SIG-M5 (cell line): Measurements from ENCODE around the gene PRSS33.

ENCODE experiments used
- DNase-seq: peaks from one replicate; lab custom pipeline; 2025; lab: John Stamatoyannopoulos, UW

PRSS33 gene

DNA sequence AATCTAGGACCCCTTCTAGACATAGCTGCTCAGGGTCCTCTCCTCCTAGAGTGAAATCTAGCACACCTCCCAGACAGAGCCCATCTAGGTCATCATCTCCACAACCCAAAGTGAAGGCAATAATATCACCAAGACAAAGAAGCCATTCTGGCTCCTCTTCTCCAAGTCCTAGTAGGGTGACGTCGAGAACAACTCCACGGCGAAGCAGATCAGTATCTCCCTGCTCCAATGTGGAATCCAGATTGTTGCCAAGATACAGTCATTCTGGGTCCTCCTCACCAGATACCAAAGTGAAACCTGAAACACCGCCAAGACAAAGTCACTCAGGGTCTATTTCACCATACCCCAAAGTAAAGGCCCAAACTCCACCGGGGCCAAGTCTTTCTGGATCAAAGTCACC, 24.2 kb downstream of the PRSS33 start:
- no peak for DNase-seq

DNA sequence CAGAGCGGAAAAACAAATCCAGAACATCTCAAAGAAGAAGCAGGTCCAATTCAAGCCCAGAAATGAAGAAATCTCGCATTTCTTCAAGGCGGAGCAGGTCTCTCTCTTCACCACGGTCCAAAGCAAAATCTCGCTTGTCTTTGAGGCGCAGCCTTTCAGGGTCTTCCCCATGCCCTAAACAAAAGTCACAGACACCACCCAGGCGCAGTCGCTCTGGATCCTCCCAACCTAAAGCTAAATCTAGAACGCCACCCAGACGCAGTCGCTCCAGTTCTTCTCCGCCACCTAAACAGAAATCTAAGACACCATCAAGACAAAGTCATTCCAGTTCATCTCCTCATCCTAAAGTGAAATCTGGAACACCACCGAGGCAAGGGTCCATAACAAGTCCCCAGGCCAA, 24.6 kb downstream of the PRSS33 start:
- no peak for DNase-seq

DNA sequence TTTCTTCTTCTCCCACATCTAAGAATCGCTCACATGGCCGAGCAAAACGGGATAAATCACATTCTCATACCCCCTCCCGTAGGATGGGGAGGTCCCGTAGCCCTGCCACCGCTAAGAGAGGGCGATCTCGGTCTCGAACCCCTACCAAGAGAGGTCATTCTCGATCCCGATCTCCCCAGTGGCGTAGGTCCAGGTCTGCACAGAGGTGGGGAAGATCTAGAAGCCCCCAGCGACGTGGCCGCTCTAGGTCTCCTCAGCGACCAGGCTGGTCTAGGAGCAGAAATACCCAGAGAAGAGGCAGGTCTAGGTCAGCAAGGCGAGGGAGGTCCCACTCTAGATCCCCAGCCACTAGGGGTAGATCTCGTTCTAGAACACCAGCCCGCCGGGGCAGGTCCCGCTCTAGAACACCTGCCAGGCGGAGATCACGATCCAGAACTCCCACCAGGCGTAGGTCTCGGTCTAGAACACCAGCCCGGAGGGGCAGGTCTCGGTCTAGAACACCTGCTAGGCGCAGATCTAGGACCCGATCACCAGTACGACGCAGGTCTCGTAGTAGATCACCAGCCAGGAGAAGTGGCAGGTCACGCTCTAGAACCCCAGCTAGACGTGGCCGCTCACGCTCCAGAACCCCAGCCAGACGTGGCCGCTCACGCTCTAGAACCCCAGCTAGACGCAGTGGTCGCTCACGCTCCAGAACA, 25.3 kb downstream of the PRSS33 start:
- no peak for DNase-seq

DNA sequence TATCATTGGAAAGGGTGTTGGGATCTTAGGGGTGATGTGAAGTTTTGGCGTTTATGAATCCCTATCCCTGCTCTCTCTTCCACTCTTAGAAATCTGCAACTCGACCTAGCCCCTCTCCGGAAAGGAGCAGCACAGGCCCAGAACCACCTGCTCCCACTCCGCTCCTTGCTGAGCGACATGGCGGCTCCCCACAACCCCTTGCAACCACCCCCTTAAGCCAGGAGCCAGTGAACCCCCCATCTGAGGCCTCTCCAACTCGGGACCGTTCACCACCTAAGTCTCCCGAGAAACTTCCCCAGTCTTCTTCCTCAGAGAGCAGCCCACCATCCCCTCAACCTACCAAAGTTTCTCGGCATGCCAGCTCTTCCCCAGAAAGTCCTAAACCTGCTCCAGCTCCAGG, 25.9 kb downstream of the PRSS33 start:
- no peak for DNase-seq

DNA sequence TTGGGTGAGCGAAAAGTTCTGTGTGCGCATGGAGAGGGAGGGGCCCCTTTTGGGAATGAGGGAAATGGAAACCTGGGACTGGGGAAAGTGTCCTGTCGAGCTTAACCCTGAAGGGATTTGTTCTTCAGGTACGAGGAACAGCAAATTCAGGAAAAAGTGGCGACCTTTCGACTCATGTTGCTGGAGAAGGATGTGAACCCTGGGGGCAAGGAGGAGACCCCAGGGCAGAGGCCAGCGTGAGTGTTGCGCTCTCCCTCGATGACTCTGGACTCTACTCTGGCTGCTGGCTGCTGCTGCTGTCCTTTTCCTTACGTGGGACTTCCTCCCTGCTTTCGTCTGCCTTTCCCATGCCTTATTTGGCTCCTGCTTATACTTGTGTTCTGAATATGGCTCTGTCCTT, 30.0 kb downstream of the PRSS33 start:
- no peak for DNase-seq

DNA sequence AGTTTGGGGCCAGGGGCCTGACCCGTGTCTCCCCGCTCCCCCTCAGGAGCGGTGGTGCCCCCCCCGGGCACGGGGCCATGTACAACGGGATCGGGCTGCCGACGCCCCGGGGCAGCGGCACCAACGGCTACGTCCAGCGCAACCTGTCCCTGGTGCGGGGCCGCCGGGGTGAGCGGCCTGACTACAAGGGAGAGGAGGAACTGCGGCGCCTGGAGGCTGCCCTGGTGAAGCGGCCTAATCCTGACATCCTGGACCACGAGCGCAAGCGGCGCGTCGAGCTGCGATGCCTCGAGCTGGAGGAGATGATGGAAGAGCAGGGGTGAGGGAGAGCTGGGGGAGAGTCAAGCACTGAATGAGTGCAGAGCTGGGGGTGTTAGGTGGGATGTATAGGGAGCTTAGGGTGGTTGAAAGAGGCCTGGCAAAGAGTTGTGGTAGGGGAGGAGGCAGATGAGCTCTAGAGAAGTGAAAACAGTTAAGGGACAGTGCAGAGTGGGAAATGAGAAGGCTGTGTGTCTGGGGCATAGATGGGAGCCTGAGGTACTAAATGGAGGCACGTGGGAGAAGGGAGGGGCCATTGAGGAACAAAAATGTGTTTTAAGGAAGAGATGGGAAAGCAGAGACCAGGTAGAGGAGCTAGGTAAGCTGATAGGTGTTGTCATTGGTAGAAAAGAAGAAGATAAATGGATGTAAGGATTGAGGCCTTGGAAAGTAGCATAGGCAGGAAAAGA, 30.9 kb downstream of the PRSS33 start:
- no peak for DNase-seq

DNA sequence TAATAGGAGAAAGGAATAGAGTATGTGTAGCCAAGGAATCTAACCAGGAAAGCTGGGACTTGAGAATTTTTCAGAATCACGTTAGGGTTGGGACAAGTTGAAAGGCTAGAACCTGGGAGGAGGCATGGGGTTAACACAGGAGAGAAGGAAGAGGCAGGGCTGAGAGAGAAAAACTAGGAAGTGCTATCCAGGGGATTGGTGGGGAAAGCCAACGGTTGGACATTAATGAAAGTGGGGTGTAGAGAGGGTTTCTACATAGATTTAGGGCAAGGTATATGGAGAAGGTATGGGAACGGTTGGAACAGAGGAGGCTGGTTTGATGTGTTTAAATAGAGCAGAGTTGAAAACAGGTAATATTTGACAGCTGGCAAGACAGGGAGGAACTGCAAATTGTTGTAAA, 32.2 kb downstream of the PRSS33 start:
- DNase-seq: no peak

DNA sequence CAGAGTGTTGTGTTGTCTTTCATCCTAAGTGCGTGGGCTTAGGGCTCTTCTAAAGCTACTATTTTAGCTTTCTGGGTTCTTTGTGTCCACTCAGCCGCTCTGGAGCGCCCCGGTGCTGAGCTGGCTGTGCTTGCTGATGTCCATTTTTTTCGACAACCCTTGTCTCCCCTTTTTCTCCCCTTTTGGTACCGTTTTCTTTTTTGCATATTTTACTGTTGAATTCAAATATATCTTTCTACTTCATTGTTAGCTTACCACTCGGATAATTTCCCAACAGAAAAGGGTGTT, 33.7 kb downstream of the PRSS33 start:
- no peak for DNase-seq

DNA sequence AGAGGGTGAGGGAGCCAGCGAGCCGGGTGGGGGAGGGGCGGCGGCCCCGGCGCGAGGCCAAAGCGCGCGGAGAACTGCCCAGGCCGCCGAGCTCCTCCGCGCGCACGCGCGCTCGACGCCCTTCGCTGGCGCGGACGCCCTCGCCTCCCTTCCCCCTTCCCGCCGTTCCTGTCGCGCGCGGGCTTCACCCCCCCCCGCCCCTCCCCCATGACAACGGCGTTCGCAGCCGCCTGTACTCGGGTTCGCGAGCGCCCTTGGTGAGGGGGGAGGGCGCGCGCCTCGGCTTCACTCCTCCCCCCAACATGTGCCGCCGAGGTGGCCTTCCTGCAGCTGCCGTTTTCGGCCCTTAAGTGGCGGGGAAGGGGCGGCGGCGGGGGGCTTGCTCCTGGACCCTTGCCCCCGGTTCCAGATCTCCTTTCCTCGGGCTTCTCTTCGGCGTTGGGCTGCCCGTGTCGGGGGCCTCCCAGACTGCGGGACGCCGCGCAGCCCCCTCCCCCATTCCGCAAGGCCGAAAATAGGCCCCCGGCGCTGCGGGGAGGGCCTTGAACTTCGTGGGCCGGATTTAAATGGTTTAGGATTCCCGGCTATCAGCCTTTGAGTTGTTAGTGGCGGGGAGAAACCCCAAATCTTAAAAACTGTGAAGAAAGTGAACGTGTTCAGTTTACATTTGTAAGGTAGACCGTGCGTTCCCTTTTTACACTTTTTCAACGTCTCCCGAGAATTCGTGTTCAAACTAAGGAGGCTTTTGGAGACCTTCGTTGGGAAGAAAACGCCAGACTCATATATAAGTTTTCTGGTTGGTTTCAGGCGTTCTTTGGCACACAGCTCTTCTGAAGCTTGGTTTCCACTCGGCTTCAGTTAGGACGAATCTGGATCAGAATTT, 34.3 kb downstream of the PRSS33 start:
- no peak for DNase-seq

DNA sequence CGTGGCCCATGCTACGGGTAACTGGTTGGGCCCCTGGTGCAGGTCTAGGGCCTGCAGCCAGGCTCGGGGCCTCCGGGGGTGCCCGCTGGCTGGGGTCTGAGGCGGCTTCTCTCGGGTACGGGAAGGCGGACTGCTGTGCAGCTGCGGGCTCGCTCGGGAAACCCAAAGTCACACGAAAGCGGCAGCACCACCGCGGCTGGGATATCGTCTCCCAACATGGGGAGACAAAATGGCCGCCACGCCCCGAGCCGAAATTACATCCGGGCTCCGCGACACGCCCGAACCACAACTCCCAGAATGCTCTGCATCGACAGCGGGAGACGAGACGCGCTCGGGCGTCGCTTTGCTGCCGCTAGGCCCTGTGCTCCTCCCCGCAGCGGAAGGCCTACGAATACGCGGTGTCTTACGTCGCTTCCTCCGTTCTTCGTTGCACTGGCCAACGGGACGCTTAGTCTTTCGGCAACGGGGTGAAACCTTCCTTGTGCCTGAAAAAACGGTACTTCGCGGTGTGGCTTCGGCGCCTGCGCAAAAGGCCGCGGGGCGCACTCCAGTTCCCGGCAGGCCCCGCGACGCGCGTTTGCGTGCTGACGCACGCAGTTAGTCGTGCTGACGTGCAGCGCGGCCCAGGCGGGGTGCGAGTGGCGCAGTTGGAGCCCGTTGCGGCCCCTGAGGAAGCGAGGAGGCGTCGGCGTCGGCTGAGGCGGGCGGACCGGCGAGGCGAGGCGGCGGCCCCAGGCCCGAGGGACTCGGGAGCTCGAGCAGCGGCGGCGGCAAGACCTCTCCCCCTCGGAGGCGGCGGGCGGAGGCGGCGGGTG, 35.1 kb downstream of the PRSS33 start, which contains the start of gene SRRM2:
Gene SRRM2, plus strand, starts transcription at position 604 of the 815 bp plus-strand sequence. CDS start 3,727 bp downstream, outside the sequence.
- DNase-seq: peak; percentile 78

DNA sequence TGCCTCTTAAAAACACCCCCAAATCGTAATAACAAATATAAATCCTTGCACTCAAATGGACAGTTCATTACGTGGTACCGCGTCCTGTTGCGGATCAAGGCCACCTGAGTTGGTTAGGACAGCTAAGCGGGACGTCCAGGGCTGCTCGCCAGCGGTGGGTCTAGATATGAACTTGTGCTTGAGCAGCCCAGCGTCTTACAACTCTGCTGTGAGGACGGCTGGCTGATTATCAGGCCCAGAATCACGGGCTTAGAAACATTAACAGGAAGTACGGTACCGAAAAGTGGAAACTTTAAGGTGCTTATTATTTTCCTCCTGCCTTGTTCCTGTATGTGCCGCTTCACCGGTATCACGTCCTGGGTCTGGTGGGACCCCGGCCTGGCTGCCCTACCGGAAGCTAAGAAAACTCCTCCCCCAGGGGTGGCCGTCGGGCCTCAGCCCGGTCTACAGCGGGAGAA, 35.8 kb downstream of the PRSS33 start:
- no peak for DNase-seq

DNA sequence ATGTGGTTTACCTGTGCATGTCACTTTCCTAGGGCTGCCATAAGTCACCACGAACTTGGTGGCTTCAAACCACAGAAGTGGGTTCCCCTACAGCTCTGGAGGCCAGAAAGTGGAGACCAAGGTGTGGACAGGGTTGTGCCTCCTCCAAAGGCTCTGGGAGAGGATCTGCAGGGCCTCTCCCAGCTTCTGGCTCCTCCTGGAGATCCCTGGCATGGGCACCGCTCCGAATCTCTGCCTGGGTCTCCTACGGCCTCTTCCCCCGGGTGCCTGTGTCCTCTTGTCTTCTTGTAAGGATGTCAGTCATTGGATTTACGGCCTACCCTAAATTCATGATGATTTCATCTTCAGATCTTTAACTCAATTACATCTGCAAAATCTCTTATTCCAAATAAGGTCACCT, 37.4 kb downstream of the PRSS33 start:
- no peak for DNase-seq

DNA sequence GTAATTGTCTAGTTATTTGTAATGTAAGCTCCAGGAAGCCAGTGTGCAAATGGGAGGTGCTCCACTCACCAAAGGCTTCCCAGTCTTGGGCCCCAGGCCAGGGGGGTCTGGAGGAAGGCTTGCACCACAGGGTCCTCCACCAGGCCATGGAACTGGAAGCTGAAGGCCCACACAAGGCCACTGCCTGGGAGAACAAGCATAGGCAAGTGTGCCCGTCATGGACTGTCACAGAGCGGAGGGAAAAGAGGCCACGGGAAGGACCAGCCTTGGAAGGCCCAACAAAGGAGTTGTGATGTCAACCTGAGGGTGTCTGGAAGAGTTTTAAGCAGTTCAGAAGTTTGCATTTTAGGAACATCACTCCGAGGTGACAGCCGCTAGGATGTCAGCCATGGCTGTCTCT, 37.9 kb downstream of the PRSS33 start:
- no peak for DNase-seq

DNA sequence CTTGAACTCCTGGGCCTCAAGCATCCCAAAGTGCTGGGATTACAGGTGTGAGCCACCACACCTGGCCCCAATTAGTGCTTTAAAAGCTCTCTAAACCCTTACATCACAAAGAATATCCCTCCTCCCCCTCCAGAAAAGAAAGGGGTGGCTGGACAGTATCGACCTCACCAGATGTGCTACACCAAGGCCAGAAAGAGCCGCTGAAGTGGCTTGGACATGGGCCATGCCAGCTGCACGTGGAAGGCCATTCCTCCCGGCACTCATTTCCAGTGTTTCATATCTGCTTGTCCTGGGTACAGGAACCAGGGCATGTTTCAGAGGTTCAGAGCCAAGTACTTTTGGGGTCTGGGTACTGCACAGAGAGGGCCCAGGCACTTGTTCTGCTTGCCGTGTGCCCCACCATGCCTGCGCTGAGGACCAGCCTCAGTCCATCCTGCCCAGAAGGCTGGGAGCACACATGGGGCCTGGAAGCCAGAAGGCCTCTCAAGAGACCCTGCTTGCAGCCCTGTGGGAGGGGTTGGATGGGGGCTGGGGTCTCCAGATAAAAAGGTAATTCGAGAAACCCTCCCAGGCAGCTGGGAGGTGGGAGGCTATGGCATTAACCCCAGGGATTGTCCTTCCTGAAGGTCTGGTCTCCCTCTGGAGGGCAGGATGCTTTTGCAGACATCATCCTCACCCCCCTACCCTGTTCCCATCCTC, 38.5 kb downstream of the PRSS33 start:
- DNase-seq: no peak

DNA sequence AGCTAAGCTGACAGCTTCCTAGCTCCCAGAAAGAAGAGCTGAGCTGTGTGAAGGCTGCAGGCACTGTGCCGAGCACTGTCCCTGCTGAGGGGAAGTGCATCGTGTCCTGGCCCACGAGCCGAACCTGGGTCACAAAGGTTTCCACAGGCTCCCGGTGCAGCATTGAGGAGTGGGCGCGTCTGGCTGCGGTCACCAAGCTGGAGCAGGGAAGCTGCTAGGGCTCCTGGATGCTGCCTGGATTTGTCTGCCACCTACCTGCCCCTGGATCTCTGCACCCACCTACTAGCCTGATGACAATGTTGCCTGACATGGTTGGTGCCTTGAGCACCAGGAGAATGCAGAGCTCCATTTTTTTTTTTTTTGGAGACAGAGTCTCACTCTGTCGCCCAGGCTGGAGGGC, 41.4 kb downstream of the PRSS33 start:
- no peak for DNase-seq

DNA sequence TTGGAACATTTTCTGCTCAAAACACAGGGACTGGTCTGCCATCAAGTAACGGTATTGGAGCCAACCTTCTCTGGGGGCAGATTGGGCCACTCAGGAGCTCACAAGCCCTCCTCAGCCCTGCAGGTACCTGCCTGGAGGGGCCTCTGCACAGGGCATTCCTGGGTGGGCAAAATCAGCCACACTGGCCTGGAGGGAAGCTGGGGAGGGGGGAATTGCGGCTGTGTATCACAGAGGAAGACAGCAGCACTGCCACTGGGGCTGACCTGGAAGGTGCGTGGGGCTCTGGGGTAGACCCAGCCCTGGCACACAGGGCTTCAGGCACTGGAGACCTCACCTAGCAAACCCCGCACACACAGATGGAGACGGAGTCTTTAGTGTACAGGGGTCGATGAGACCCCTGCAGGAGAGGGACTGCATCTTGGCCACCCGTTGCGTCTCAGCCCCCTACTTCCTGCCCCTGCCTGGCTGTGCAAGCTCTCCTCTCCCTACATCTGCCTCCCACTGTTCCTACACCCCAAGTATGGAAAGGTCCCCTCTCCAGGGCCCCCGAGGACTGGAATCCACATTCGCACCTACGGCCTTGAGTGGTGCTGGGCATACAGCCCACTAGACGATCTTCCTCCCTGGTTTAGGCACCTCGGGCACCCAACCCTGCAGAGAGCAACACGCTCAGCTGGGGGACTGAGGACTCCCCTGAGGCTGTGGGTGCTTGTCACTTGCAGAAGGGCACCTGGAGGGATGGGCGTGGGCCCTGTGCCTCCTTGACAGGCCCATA, 42.1 kb downstream of the PRSS33 start:
- no peak for DNase-seq

DNA sequence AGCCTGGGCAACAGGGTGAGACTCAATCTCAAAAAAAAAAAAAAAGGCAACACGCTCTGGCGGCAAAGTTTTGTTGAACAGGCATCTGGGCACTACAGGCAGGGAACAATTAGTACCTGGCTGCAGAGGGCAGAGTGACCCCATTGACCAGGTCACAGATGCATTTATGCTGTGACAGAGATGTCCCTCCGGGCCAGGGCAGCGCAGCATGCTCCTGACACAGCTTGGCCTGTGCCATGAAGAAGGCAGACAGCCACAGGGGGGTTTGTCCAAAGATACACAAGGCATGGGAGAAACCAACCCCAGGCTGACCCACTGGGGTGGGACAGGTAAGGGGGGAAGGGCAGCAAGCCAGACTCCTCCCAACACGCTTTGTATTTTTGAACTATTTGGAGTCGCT, 42.6 kb downstream of the PRSS33 start:
- no peak for DNase-seq

DNA sequence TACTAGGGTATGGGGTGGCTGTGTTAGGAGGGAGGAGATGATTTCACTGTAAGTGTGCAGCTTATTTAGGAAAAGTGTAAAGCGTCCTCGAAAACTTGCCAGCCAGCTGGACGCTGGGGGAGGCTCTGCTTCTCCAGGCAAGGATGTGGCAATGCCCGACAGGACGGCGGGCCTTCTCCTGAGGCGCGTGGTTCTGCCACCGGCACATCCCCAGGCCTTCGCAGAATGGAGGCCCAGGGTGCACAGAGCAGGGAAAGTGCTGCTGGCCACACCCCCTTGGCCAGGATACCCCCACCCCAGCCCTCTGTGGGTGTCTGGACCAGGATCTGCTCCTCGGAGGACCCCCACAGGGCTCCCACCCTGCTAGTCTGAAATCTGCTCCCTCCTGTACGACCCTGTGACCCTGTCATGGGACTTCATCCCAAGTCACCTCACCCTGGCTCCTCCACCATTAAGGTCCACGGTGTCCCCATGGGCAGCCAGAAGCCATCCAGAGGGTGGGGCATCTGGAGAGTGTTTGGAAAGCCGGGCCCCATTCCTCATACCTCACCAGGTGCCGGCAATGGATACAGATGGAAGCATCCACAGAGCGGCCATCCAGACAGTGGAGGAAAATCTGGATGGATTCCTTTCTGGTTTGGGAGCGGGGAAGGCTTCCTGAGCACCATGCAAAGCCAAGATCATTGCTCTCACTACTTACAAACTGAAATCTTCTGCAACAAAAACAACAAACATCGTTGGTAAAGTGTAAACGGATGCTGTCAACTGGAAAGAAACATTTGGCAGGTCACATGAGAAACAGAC, 44.2 kb downstream of the PRSS33 start:
- no peak for DNase-seq

DNA sequence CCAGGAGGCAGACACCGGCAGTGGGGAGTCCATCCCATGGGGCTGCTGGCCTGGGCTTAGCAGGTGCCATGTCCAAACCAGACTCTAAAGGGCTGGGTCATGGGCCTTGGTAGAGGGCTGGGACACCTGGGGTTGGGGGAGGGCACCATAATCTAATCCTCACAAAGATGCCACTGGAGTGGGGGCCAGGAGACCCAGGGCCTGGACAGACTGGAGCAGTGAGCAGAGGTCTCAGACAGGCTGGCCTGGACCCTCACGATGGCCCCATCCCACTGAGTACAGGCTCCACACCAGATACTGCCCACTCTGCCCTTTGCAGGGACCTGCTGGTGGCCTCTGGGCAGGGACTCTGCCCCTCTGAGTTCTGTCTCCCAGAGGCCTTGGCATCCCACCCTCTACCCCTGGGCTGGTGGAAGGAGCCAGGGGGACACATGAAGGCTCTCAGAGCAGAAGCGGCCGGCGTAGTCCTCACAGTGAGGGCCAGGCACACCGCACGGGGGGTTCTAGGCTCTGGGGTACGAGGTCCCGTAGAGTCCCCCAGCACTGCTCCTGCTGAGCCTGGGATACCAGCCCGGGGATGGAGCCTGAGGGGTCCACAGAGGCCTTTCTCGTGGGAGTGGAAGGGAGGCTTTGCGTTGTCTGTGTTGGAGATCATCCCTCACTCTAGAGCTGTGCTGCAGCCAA, 44.9 kb downstream of the PRSS33 start:
- no peak for DNase-seq
